HK-2 (cell line): Measurements from ENCODE around the gene MAPK4.
"Not testable (repeated sequence)": the region's sequence is repeated elsewhere in the genome, so short reads cannot be mapped to it uniquely, and the experiment has no call there.

Experiments used
- DNase-seq: peaks from one replicate; pipeline ENCODE4 v3.0.0-alpha.2; 2018; ENCODE audit not compliant: unreplicated experiment

The MAPK4 gene

GRCh38 chr18:50680966-50681365, 121.1 kb downstream of the MAPK4 start:
- no peak for DNase-seq

DNA sequence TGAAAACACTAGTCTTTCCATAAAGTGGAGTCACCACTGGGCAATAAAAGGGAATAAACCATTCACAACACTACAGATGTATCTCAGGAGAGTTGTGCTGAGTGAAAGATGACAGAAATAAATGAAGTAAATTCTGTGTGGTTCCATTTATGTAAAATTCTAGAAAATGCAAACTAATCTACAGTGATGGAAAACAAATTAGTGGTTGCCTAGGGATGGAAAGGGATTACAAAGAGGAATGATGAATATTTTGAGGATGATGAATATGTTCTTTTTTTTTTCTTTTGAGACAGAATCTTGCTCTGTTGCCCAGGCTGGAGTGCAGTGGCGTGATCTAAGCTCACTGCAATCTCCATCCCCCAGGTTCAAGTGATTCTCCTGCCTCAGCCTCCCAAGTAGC, 123.0 kb downstream of the MAPK4 start:
- no peak for DNase-seq

DNA sequence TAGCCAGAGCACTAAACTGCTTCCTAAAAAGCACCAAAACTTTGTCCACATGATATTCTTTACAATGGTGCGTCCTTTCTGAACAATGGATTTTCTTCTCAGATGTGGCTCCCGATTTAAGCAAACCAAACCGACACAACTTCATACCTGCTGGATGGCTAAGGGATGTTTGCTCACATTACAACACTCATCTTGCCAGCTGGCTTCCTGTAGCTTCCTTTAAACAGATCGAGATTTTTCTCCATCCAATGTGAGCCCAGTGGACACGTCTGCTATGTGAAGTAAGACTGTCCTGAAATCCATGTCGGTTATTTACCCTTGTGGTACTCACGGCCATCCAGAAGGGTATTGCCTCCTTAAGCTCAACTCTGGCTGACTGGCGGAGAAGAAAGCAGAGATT, 126.5 kb downstream of the MAPK4 start:
- no peak for DNase-seq

DNA sequence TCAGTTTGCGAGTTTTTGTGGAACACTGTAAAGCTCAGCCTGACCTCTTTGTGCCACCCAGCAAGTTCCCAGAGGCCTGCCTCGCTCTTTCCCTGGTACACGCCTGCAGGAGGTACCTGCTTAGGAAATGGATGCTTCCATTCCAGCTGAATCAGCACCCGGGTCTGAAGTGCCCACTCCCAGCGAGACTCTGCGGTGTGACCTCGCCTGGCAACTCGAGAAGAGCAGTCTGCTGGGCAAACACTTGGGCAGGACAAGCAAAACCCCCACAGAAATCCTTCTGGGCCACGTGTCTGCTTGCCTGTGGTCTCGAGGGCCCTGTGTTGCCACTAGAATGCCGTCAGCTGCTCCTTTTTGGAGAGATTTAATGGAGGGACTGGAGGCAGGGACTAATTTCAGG, 127.6 kb downstream of the MAPK4 start:
- DNase-seq: no peak

- DNase-seq: no peak
Measured at GRCh38 chr18:50689578-50689977, 129.7 kb downstream of the MAPK4 start.

DNA sequence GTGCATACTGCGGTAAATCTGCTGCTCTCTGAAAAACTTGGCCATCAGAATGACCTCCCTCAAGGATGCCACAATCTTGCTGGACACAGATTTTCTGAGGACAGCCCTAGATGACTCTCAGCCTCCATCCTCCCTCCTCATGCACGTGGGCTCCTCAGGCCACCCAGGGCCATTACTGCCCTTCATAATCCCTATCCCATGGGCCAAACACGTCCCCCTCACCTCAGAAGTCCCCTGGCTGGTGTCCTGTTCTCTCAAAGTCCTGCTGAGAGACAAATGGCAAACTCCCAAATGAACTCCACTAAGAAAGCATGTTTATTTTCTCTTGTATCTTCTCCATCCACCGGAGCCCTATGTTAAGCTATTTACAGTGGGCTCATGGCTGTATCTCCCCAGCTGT, 134.3 kb downstream of the MAPK4 start:
- DNase-seq: no peak

- DNase-seq: no peak
Measured at GRCh38 chr18:50695431-50696176, 135.7 kb downstream of the MAPK4 start.

DNA sequence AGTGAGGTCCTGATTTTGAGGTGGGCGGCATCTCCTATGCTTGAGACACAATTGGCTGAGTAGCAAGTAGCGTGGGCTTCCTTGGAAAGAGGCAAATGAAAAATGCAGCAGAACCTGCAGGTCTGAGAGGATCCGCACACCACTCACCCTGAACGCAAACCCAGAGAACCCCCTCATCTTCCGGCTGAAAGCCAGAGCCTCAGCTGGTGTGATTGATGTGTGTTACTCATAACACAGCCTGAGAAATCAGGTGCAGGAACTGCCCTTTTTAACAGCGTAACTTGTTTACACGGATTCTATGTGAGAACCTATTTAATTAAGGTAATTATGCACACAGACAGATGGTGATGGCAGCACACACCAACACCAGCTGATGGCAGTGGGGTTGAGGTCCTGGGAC, 136.5 kb downstream of the MAPK4 start:
- DNase-seq: no peak

- DNase-seq: no peak
Measured at GRCh38 chr18:50696929-50697328, 137.0 kb downstream of the MAPK4 start.

DNA sequence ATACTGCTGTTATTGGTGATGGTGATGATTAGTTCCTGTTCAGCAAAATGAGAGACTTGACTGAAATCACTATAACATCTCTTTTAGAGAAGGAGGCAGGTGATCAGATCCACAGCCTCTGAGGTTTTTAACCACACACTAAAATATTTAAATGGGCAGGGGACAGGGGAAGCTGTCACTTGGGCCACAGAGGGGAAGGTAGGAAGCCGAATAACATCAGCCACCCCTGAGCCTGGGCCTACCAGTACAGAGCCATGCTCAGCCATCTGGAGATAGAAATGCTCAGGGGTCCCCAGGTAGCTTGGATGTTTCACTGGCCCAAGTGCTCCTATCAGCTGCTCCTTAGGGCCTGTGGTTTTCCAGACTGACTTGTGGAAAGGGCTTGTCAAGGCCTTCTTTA, 137.6 kb downstream of the MAPK4 start:
- no peak for DNase-seq

- no peak for DNase-seq
Measured at GRCh38 chr18:50700245-50701165, 140.6 kb downstream of the MAPK4 start.

- no peak for DNase-seq
Measured at GRCh38 chr18:50704357-50704940, 144.6 kb downstream of the MAPK4 start.

DNA sequence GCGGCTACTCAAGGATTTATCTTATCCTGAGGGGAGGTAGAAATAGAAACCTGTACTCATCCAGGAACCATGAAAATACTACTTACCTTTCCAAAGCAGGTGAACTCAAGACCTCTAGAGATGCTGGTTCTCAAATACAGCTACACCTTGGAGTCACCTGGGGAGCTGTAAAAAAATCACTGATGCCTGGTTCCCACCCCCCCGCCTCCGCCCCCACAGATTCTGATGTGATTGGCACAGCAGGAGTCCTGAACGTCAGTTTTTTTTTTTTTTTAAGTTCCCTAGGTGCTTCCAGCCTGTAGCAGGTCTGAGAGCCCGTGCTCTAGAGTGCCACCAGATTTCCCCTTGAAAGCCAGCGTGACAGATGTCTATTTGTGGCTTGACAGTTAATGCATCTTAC, 146.3 kb downstream of the MAPK4 start:
- DNase-seq: no peak

- DNase-seq: no peak
Measured at GRCh38 chr18:50706651-50707050, 146.8 kb downstream of the MAPK4 start.

GRCh38 chr18:50707297-50707696, 147.4 kb downstream of the MAPK4 start:
- DNase-seq: not testable (repeated sequence)

- DNase-seq: no peak
Measured at GRCh38 chr18:50707855-50708469, 148.1 kb downstream of the MAPK4 start.

DNA sequence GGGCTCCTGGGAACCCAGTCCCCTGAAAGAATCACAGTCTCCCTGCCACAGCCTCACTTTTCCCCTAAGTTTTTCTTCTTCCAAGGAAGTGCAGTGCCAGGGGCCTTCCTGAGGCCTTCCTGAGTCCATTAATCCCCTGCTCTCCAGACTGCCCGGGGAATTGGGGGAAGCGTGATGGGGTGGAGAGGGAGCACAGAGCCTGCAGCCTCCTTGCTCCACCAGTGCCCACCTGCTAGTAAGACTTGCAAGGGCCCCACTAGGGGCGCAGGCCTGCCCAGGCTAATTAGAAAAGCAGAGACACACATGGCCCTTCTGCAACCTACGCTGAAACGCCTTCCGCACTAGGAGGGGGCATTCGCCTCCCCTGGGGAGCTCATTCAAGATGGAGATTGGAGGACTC, 149.3 kb downstream of the MAPK4 start:
- no peak for DNase-seq

- no peak for DNase-seq
Measured at GRCh38 chr18:50711386-50711785, 151.5 kb downstream of the MAPK4 start.

GRCh38 chr18:50715919-50716318, 156.0 kb downstream of the MAPK4 start:
- no peak for DNase-seq

DNA sequence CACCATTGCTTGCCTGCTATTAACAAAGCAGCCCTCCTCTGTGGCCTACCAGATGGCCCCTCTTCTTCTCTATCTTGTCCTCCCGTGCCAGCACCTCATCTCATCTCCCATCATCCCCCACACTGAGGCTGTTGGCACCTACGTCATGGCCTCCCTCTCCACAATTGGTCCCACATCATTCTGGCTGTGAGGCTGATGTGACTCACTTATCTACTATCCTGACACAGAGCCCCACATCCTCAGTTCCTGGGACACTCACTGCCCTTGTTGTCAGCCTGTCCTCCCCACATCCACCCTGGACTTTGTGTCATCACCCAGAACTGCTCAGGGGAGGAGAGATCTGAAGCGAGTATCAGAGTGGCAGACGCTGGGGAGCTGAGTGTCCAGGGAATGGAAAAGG, 157.0 kb downstream of the MAPK4 start:
- peak; percentile 8 for DNase-seq

DNA sequence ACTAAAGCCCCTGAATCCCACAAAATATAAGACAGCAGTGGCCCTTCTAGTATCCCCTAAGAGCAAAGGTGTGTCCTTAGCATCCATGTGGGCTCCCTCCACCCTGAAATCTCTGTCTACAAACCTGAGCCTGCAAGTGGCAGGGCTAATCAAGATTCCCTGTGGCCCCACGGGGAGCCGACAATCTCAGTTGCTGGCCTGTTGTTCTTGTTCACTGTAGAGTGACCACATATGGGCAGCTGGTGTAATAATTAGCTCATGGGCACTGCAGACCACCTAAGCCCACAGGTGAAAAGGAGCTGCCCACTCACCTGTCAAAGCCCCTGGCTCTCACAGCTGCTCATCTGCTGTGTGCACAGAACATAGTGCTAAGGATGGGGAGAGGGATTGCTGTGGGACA, 157.7 kb downstream of the MAPK4 start:
- no peak for DNase-seq
